Suppressor macrophage (primary cell): ENCODE results near the gene PLIN5.

ENCODE experiments used
- DNase-seq, 4 experiments: peaks; one replicate each; pipeline ENCODE4 v3.0.0-alpha.2; 2020 to 2022

Gene PLIN5

GRCh38 chr19:4521888-4522242 is 13.2 kb downstream of the PLIN5 start:
- no peak for DNase-seq

GRCh38 chr19:4521170-4521887 is 13.7 kb downstream of the PLIN5 start:
- no peak for DNase-seq

GRCh38 chr19:4519521-4520277 is 15.3 kb downstream of the PLIN5 start:
- DNase-seq: no peak

GRCh38 chr19:4519172-4519496 is 15.9 kb downstream of the PLIN5 start:
- no peak for DNase-seq

- no peak for DNase-seq
These were observed 16.5 kb downstream of the PLIN5 start, which contains the start of gene PLIN4 for GRCh38 chr19:4518345-4519171. PLIN4 (minus strand) TSS chr19:4518486; CDS start chr19:4518272, 214 bp downstream.

- no peak for DNase-seq
These were observed 17.5 kb downstream of the PLIN5 start for GRCh38 chr19:4517451-4518057.

- no peak for DNase-seq
These were observed 18.1 kb downstream of the PLIN5 start for GRCh38 chr19:4516939-4517300.

GRCh38 chr19:4516199-4516938 is 18.7 kb downstream of the PLIN5 start:
- no peak for DNase-seq

- no peak for DNase-seq
These were observed 19.3 kb downstream of the PLIN5 start for GRCh38 chr19:4515732-4516131.

GRCh38 chr19:4513248-4513647 is 21.8 kb downstream of the PLIN5 start:
- DNase-seq: no peak

GRCh38 chr19:4512070-4512469 is 23.0 kb downstream of the PLIN5 start:
- DNase-seq: no peak

- no peak for DNase-seq
These were observed 23.5 kb downstream of the PLIN5 start for GRCh38 chr19:4511300-4512054.

GRCh38 chr19:4510435-4511255 is 24.4 kb downstream of the PLIN5 start:
- DNase-seq: no peak

GRCh38 chr19:4508698-4509097 is 26.3 kb downstream of the PLIN5 start:
- no peak for DNase-seq

GRCh38 chr19:4507804-4508203 is 27.2 kb downstream of the PLIN5 start:
- no peak for DNase-seq

GRCh38 chr19:4507150-4507452 is 27.9 kb downstream of the PLIN5 start:
- no peak for DNase-seq

- DNase-seq: peak; percentile 38 to 68 (median 63)
These were observed 28.4 kb downstream of the PLIN5 start for GRCh38 chr19:4506449-4507149.

- DNase-seq: no peak
These were observed 29.2 kb downstream of the PLIN5 start for GRCh38 chr19:4505570-4506448.
